ENCODE measurements around the gene APP. TPM values are rescaled to one million over a fixed set of nuclear protein-coding genes. Genes with fewer than 3 reads are reported as not detected.
A peak's percentile ranks its signal among the peaks of the same experiment; 100 is the strongest.
"Not testable (repeated sequence)": the region's sequence is repeated elsewhere in the genome, so short reads cannot be mapped to it uniquely, and the experiment has no call there.

APP gene
- total RNA-seq, 1 donor from 2014 or later = 185 TPM

GRCh38 chr21:26096494-26097371 is 73.8 kb downstream of the APP start:
- ATAC-seq = no peak

GRCh38 chr21:26095131-26095530 is 75.4 kb downstream of the APP start:
- no peak for ATAC-seq

GRCh38 chr21:26093122-26093521 is 77.4 kb downstream of the APP start:
- ATAC-seq = peak; percentile 26

DNA sequence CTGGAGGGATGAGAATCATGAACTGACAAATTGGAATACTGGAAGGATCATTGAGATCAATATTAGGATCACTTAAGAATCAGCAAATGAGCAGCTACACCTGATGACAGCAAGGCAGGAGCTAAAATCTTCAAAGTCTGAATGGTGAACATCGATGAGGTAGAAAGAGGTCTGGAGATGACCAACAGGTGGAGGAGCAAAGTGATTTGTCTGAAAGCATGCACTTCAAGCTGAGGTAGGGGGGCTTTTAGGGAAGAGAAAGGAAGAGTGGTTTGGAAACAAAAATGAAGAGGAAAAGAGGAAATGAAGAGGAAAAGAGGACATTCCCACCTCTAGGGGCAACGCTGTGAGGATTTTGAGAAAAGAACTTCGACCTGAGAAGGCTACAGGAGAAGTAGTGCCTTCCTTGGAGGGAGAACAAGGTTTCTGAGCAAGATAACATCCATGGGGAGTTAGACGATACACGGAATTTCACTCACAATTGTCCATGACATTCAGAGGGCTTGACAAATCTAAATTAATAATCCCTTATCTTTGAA is 79.0 kb downstream of the APP start:
- no peak for ATAC-seq

DNA sequence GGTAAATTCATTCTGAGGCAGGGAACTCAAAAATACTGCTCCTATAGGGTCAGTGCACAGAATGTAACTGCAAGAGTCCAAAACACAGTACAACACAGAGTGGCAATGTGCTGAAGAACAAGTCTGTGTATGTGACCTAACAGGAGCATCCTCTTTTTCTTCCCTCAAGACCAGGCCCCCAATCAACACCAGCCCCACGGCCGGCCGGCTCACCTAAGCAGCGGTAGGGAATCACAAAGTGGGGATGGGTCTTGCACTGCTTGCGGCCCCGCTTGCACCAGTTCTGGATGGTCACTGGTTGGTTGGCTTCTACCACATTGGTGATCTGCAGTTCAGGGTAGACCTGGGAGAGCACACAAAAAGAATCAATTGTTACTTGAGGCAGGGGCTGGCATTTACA is 80.8 kb downstream of the APP start:
- no peak for ATAC-seq

- no peak for ATAC-seq
These were observed 83.2 kb downstream of the APP start for GRCh38 chr21:26087223-26087918.

DNA sequence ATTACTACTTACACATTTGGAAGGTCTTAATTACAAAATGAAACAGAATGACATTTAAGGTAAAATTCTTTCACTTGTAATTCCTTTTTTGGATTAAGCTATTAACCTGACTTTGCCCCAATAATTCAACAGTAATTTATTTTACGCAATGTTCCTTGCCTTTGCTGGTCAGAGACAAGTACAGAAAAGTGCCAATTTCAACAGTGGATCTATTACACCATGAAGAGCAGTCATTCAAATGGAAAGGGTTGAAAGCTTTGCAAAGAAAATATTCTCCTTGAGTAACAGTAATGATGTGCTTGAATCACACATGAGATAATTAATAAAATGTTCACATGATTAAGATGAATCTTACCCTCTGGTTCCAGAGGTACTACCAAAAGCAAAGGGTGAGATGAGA is 84.7 kb downstream of the APP start:
- ATAC-seq = no peak

GRCh38 chr21:26085127-26085526 is 85.4 kb downstream of the APP start:
- no peak for ATAC-seq

GRCh38 chr21:26082549-26082948 is 88.0 kb downstream of the APP start:
- ATAC-seq = no peak

DNA sequence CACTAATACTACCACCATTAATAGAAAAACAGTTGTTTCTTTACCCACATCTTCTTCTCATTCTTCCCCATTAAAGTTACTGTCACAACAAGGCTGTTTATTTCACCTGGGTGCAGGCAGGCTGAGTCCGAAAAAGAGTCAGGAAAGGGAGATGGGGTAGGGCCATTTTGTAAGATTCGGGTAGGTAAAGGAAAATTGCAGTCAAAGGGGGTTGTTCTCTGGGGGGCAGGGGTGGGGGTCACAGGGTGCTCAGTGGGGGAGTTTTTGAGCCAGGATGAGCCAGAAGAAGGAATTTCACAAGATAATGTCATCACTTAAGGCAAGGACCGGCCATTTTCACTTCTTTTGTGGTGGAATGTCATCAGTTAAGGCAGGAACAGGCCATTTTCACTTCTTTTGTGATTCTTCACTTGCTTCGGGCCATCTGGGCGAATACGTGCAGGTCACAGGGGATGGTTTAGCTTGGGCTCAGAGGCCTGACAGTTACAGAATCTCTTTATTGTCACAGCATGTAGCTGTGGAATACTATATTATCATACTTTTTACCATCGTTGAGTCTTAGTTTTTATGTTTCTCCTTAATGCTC is 89.3 kb downstream of the APP start:
- ATAC-seq = not testable (repeated sequence)

- no peak for ATAC-seq
These were observed 90.4 kb downstream of the APP start for GRCh38 chr21:26080211-26080610.

- no peak for ATAC-seq
These were observed 91.2 kb downstream of the APP start for GRCh38 chr21:26079366-26079765.

DNA sequence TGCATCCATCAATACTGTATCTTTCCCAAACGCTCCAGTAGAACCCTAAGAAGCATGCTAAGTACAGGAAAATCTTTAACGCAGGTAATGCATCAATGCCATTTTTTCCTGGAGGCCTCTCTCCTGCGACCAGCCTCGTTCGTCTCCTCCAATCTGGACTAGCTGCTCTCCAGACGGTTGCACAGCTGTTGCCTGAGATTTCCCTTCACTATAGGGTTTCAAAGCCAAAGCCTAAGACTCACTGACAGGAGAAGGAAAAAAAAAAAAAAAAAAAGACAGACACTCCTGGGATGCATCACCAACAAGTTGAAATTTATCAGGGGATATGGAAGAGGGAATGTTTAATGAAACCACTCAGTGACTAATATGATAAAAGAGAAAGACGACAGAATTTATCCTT is 93.0 kb downstream of the APP start:
- ATAC-seq = no peak

DNA sequence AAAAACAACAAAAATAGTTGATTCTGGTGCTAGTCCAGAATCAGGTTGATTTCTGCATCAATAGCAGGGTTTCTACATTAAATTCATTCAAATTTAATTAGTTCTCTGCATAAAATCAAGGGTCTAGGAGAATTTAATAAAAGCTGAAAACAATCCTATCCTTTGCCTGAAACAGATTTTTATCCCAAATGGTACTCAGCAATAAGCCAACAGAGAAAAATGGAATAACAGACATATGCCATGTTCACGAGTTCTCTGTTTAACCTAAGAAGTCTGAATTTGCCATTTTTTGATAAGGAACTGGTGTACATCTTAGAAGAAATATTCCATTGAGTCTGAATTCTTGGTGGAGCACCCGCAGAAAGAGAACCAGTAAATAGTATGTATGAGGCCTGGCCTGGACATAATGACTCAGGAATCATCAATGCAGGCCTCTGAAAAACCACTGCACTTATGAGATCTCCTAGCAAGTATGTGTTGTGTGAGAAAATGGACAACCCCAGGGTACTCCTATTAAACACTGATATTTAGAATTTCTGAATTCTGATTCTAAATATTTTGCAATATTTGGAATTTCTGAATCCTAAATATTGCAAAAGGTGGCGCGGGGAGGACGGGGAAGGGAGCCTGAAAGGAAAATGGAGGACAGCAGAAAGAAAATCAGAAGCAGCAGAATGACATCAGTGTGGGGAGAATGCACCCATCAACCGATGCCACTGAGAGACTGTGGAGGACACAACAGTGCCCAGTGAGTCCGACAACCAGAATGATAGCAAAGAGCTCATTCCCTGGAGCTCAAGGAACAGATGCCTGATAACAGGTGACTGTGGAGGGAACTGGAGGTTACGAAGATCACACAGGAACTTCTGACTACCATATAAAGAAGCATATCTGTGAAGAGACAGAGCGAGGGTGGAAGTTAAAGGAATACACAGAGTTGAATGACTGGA is 97.6 kb downstream of the APP start:
- no peak for ATAC-seq

DNA sequence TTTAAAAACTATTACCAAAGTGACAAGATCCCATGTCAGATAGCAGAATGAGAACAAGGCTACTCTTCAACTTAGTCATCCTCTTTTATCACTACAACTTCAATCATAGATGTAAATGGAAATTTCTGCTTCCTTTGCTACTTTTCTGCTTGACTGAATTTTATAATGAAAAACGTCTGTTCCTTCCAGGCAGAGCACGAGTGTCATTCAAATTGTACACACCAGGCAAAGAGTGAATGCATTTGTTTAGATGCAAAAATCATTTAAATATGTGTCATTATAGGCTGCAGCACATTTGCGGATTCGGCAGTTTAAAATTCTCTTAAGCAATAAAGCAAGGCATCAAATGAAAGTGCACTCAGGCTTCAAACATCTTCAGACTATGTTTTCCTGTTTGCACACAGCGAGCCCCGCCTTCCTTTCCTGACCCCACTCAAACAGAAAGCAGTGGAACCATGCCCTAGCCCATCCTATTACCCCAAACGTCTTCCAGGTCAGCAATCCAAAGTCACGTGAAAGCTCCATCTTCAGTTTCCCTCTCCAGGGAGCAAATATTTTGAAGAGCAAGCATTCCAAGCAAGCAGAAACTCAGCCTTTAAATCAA is 99.6 kb downstream of the APP start:
- ATAC-seq = peak; percentile 18

DNA sequence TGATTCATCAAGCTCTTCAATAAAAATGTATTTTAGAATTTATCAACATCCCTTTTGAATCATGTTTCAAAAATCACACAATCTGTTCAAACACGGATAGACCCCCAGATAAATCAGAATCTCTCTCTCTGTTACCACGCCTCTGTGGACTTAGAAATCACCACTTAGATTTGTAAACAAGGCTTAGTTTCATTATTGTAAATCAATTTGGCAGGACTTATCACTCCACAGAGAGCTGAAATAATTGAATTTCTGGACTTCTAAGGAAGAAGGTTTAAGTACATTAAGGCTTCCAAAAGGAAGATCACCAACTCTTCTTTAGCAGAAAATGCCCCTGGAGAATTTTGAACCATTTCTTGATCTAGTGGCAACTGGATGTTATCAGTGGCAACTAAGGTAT is 100.4 kb downstream of the APP start:
- no peak for ATAC-seq

DNA sequence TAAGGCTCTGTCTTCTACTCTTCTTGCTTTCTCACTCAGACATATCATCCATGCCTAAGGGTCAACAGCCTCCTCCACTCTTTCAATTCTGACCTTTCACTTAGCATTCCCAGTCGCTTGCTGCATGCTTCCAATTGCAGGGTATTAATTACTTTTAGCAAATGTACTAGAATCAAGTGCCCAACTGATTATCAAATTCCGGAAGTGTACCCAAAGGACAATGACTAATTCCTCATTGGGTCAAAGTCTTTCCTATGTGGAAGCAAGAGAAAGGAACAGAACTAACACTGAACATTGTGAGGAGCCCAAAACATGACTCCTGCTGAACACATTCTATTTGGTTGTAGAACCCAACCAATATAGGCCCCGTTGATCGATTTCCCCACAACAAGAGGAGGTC is 101.8 kb downstream of the APP start:
- no peak for ATAC-seq

DNA sequence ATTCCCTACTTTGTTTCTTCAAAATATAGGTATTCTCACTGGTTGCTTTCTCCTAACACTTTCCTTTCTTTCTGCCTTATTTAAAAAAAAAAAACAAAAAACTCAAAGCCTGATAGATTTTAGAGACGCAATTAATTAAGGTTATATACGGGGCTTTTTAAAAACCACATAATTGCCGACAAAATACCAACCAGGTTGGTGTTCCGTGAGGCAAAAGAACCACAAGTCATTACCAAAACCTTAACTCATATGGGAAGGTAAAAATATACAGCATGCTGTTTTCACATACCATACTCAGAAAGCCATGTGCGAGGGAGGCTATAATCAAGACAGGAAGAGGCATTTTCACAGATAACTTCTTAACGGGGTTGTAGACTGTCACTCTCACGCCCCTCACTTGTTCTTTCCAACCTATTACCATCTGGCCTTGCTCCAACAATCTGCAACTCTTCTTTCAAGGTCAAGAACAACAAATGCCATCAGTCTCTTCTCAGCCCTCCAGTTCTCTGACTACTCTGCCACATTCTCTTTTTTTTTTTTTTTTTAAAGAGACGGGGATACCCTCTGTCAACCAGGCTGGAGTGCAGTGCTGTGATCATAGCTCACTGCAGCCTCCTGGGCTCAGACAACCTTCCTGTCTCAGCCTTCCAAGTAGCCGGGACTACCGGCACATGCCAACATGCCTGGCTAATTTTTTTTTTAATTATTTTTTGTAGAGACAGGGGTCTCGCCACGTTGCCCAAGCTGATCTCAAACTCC is 102.6 kb downstream of the APP start:
- no peak for ATAC-seq

GRCh38 chr21:26064506-26064905 is 106.1 kb downstream of the APP start:
- no peak for ATAC-seq

- ATAC-seq = no peak
These were observed 109.1 kb downstream of the APP start for GRCh38 chr21:26061437-26061836.
